H1 (cell line): ENCODE results near the gene MGAT5. TPM values are rescaled to one million over a fixed set of nuclear protein-coding genes. Genes with fewer than 3 reads are reported as not detected.

Experiments
- CTCF ChIA-PET: fragments of 300-600 bp; sonication (Branson Sonifier 250); formaldehyde crosslinking; loops from one replicate; lab custom pipeline; 2021; ENCODE audit not compliant: partially characterized antibody; lab: Charles Lee
- POLR2A ChIA-PET: fragments of 300-600 bp; sonication (Branson Sonifier 250); formaldehyde crosslinking; loops from one replicate; lab custom pipeline; 2021; ENCODE audit warnings: inconsistent platforms; ENCODE audit not compliant: partially characterized antibody; lab: Charles Lee
- DNase-seq, 2 experiments: peaks; one replicate each; pipeline versions ENCODE4 v3.0.0 to v3.0.0-alpha.2; 2010 to 2022; ENCODE audit warnings: low spot score in 2 of 2, low read depth in 1 of 2, mixed read lengths in 1 of 2
- FAIRE-seq: peaks from 2 replicates; lab custom pipeline; 2011; peaks lifted over from hg19 to GRCh38; lab: Jason Lieb, UNC
- H2AFZ ChIP-seq: 2 replicates; pipeline ENCODE4 v1.8.1; 2012; ENCODE audit warnings: low read length, inconsistent platforms
- H2AK5ac ChIP-seq: 2 replicates; pipeline ENCODE4 v1.6.1; 2013; ENCODE audit warnings: low read depth, low read length
- H2BK120ac ChIP-seq: replicated peaks from 2 replicates; pipeline ENCODE3; 2013; ENCODE audit warnings: low read depth, low read length, inconsistent platforms
- H2BK12ac ChIP-seq: 2 replicates; pipeline ENCODE4 v1.6.1; 2013; ENCODE audit warnings: low read depth, low read length
- H2BK15ac ChIP-seq: 2 replicates; pipeline ENCODE4 v1.6.1; 2013; ENCODE audit warnings: low read length
- H2BK20ac ChIP-seq: 2 replicates; pipeline ENCODE4 v1.6.1; 2013; ENCODE audit warnings: low read length
- H2BK5ac ChIP-seq: 2 replicates; pipeline ENCODE4 v1.6.1; 2013; ENCODE audit warnings: low read depth, low read length
- H3K14ac ChIP-seq: 2 replicates; pipeline ENCODE4 v1.6.1; 2013; ENCODE audit warnings: inconsistent platforms; ENCODE audit not compliant: insufficient read length
- H3K18ac ChIP-seq: 2 replicates; pipeline ENCODE4 v1.6.1; 2013; ENCODE audit warnings: low read length; ENCODE audit errors: extremely low read depth
- H3K23ac ChIP-seq: 2 replicates; pipeline ENCODE4 v1.6.1; 2013; ENCODE audit warnings: inconsistent platforms; ENCODE audit not compliant: insufficient read length
- H3K23me2 ChIP-seq: 2 replicates; pipeline ENCODE4 v1.6.1; 2013; ENCODE audit warnings: low read depth, low read length
- H3K27ac ChIP-seq: 2 replicates; pipeline ENCODE4 v1.6.1; 2011; ENCODE audit warnings: low read depth, low read length, inconsistent platforms
- H3K27me3 ChIP-seq, 4 experiments: replicated peaks in 1 of 4; 1 replicate in 1 of 4; 2 replicates in 3 of 4; pipeline versions ENCODE4 v1.6.1 to v1.8.1; 2011 to 2013; ENCODE audit warnings: low read length in 3 of 4, mild to moderate bottlenecking in 3 of 4, inconsistent platforms in 2 of 4, mixed read lengths in 2 of 4, moderate library complexity in 1 of 4; ENCODE audit not compliant: control insufficient read depth in 3 of 4, insufficient read depth in 3 of 4; ENCODE audit errors: extremely low read depth in 1 of 4
- H3K36me3 ChIP-seq, 4 experiments: 2 replicates each; pipeline versions ENCODE4 v1.6.1 to v1.8.1; 2011 to 2013; ENCODE audit warnings: mild to moderate bottlenecking in 4 of 4, low read length in 3 of 4, moderate library complexity in 2 of 4, control low read depth in 1 of 4, inconsistent platforms in 1 of 4; ENCODE audit not compliant: insufficient read depth in 4 of 4, control insufficient read depth in 2 of 4
- H3K4ac ChIP-seq: replicated peaks from 2 replicates; pipeline ENCODE3; 2013; ENCODE audit warnings: low read length, low read depth, mixed read lengths, inconsistent platforms; ENCODE audit not compliant: insufficient read length
- H3K4me1 ChIP-seq, 4 experiments: replicated peaks in 1 of 4; 1 replicate in 1 of 4; 2 replicates in 3 of 4; pipeline versions ENCODE4 v1.6.1 to v1.8.1; 2011 to 2013; ENCODE audit warnings: low read length in 3 of 4, inconsistent platforms in 2 of 4, mixed read lengths in 1 of 4; ENCODE audit not compliant: insufficient read depth in 4 of 4, control insufficient read depth in 3 of 4
- H3K4me2 ChIP-seq, 2 experiments: 2 replicates each; pipeline versions ENCODE4 v1.6.1 to v1.8.1; 2011 to 2013; ENCODE audit warnings: low read depth in 2 of 2, low read length in 2 of 2, control low read depth in 1 of 2, inconsistent platforms in 1 of 2, mild to moderate bottlenecking in 1 of 2; ENCODE audit not compliant: insufficient read depth in 1 of 2
- H3K4me3 ChIP-seq, 4 experiments: fragments of 200-600, 300-600 bp in 1 of 4; sonication (generic), shearing (Covaris generic), sonication (Bioruptor Twin) in 1 of 4; 2 replicates each; pipeline versions ENCODE4 v1.5.1 to v1.8.1; 2011 to 2016; ENCODE audit warnings: low read length in 4 of 4, low read depth in 3 of 4, control low read depth in 2 of 4, inconsistent platforms in 2 of 4, mild to moderate bottlenecking in 2 of 4, mixed read lengths in 1 of 4, moderate library complexity in 1 of 4; ENCODE audit not compliant: insufficient read depth in 2 of 4; ENCODE audit errors: extremely low read depth in 1 of 4
- H3K56ac ChIP-seq: replicated peaks from 2 replicates; pipeline ENCODE3; 2013; ENCODE audit warnings: low read depth, mild to moderate bottlenecking, mixed read lengths, low read length, inconsistent platforms; ENCODE audit not compliant: insufficient read length
- H3K79me1 ChIP-seq: 2 replicates; pipeline ENCODE4 v1.6.1; 2013; ENCODE audit warnings: low read depth, low read length, control low read depth
- H3K79me2 ChIP-seq, 2 experiments: 2 replicates each; pipeline versions ENCODE4 v1.6.1 to v1.8.1; 2012 to 2013; ENCODE audit warnings: low read length in 2 of 2, mild to moderate bottlenecking in 2 of 2, inconsistent platforms in 1 of 2; ENCODE audit not compliant: insufficient read depth in 2 of 2, control insufficient read depth in 1 of 2
- H3K9ac ChIP-seq, 4 experiments: replicated peaks in 1 of 4; 1 replicate in 1 of 4; 2 replicates in 3 of 4; pipeline versions ENCODE4 v1.6.1 to v1.8.1; 2011 to 2013; ENCODE audit warnings: low read depth in 3 of 4, low read length in 3 of 4, control low read depth in 2 of 4, mild to moderate bottlenecking in 2 of 4, moderate library complexity in 2 of 4, inconsistent platforms in 1 of 4; ENCODE audit errors: extremely low read depth in 1 of 4
- H3K9me3 ChIP-seq, 2 experiments: 2 replicates each; pipeline versions ENCODE4 v1.6.1 to v1.8.1; 2012 to 2013; ENCODE audit warnings: mild to moderate bottlenecking in 2 of 2, moderate library complexity in 2 of 2, control low read depth in 1 of 2, inconsistent platforms in 1 of 2, low read depth in 1 of 2, low read length in 1 of 2, mixed read lengths in 1 of 2; ENCODE audit not compliant: insufficient read depth in 2 of 2
- H4K20me1 ChIP-seq, 2 experiments: replicated peaks in 1 of 2; 2 replicates each; pipeline versions ENCODE3 to v1.8.1; 2011 to 2013; ENCODE audit warnings: inconsistent platforms in 2 of 2, low read length in 2 of 2, mild to moderate bottlenecking in 1 of 2; ENCODE audit not compliant: insufficient read depth in 2 of 2, control insufficient read depth in 1 of 2
- H4K5ac ChIP-seq: 2 replicates; pipeline ENCODE4 v1.6.1; 2013; ENCODE audit warnings: low read length, low read depth, mixed read lengths, inconsistent platforms; ENCODE audit not compliant: insufficient read length
- H4K8ac ChIP-seq: 2 replicates; pipeline ENCODE4 v1.8.0; 2013; ENCODE audit warnings: mild to moderate bottlenecking, moderate library complexity, low read length, inconsistent platforms; ENCODE audit not compliant: insufficient read depth; ENCODE audit errors: extremely low read depth
- H4K91ac ChIP-seq: replicated peaks from 2 replicates; pipeline ENCODE3; 2013; ENCODE audit warnings: low read length, mixed read lengths, inconsistent platforms; ENCODE audit not compliant: insufficient read length
- CBX8 ChIP-seq: fragments of 300-800, 300-1000 bp; sonication (generic); IDR thresholded peaks from 2 replicates; pipeline ENCODE4 v1.7.1; 2016; ENCODE audit warnings: low read depth, low read length, borderline replicate concordance
- CHD2 ChIP-seq: IDR thresholded peaks from 2 replicates; pipeline ENCODE4 v1.6.1; 2012; ENCODE audit warnings: low read length, improper control_type of control experiment
- CREB1 ChIP-seq: IDR thresholded peaks from 2 replicates; pipeline ENCODE4 v1.6.1; 2012; ENCODE audit warnings: inconsistent platforms
- E2F6 ChIP-seq: IDR thresholded peaks from 2 replicates; pipeline ENCODE4 v1.6.1; 2012; ENCODE audit warnings: inconsistent platforms
- EP300 ChIP-seq, 2 experiments: IDR thresholded peaks; 1 replicate in 1 of 2; 2 replicates in 1 of 2; pipeline ENCODE4 v1.6.1; 2011 to 2012; ENCODE audit warnings: low read depth in 2 of 2, low read length in 2 of 2, mild to moderate bottlenecking in 2 of 2, borderline replicate concordance in 1 of 2, inconsistent platforms in 1 of 2, moderate library complexity in 1 of 2
- EZH2 ChIP-seq: fragments of 200-600 bp; sonication (generic); IDR thresholded peaks from 2 replicates; pipeline ENCODE4 v1.7.1; 2012; ENCODE audit warnings: low read depth, mild to moderate bottlenecking, moderate library complexity, low read length, inconsistent platforms; ENCODE audit not compliant: severe bottlenecking
- MAFK ChIP-seq: IDR thresholded peaks from 2 replicates; pipeline ENCODE4 v1.6.1; 2012; ENCODE audit warnings: low read depth, mild to moderate bottlenecking, improper control_type of control experiment, low read length
- NRF1 ChIP-seq: IDR thresholded peaks from 2 replicates; pipeline ENCODE4 v1.6.1; 2011; ENCODE audit warnings: mild to moderate bottlenecking, low read depth, low read length, improper control_type of control experiment
- PHF8 ChIP-seq: fragments of 200-600 bp; sonication (generic); conservative IDR thresholded peaks from 2 replicates; pipeline ENCODE4 v1.7.1; 2012; ENCODE audit warnings: low read depth, mild to moderate bottlenecking, inconsistent platforms, low read length, moderate library complexity
- RXRA ChIP-seq: IDR thresholded peaks from 2 replicates; pipeline ENCODE4 v1.6.1; 2011; ENCODE audit warnings: low read depth, mild to moderate bottlenecking, low read length, moderate library complexity; ENCODE audit not compliant: insufficient read depth
- SIX5 ChIP-seq: IDR thresholded peaks from 2 replicates; pipeline ENCODE4 v1.6.1; 2011; ENCODE audit warnings: mild to moderate bottlenecking, low read depth, low read length
- SP2 ChIP-seq: IDR thresholded peaks from 2 replicates; pipeline ENCODE4 v1.6.1; 2012; ENCODE audit warnings: mild to moderate bottlenecking, low read length, inconsistent platforms
- SP4 ChIP-seq: IDR thresholded peaks from 2 replicates; pipeline ENCODE4 v1.6.1; 2012; ENCODE audit warnings: low read length, inconsistent platforms
- TAF1 ChIP-seq: IDR thresholded peaks from 2 replicates; pipeline ENCODE4 v1.6.1; 2011; ENCODE audit warnings: mild to moderate bottlenecking, low read depth, low read length
- YY1 ChIP-seq: IDR thresholded peaks from 2 replicates; pipeline ENCODE4 v1.6.1; 2011; ENCODE audit warnings: low read depth, mild to moderate bottlenecking, low read length
- WGBS, 2 experiments: shearing (Covaris generic) in 1 of 2; methylation state at CpG; one replicate each; pipeline versions ENCODE4 v1.1.6 to v1.1.7; 2013 to 2015; ENCODE audit warnings: low lambda C conversion rate in 2 of 2, mixed read lengths in 2 of 2, inconsistent platforms in 1 of 2, low coverage in 1 of 2, missing lambda C conversion rate in 1 of 2; ENCODE audit not compliant: insufficient replicate concordance in 2 of 2, insufficient coverage in 1 of 2, insufficient read length in 1 of 2; ENCODE audit errors: extremely low coverage in 1 of 2, missing lambda C conversion rate in 1 of 2; 5-methylcytosine and 5-hydroxymethylcytosine counted together
- polyA plus RNA-seq, 7 experiments: library from polyadenylated mRNA; depleted of rRNA in 3 of 7; stranded (reverse) in 5 of 7; unstranded in 2 of 7; fragments of >200 nt in 5 of 7; fragments of 200-250 nt in 2 of 7; gene quantifications; 1 replicate in 5 of 7; 2 replicates in 1 of 7; 4 replicates in 1 of 7; pipeline versions ENCODE4 v1.2.1 to v1.2.3, GENCODE V29; 2011 to 2013; ENCODE audit warnings: missing spikeins in 2 of 7, mixed read lengths in 2 of 7
- total RNA-seq: library from RNA; stranded (reverse); fragmentation: NEBNext Ultra II Directional; extraction: Animal tissue kit (Norgen Biotek cat#: 25700); gene quantifications from 2 replicates; pipeline ENCODE4 v1.2.1, GENCODE V29; 2021

The MGAT5 gene
- total and polyA plus RNA-seq, 2 of the 8 experiments (the other 6 are each of a cell fraction or from before 2014, with no cell fraction given), result 11.2 to 49.2 TPM

DNA sequence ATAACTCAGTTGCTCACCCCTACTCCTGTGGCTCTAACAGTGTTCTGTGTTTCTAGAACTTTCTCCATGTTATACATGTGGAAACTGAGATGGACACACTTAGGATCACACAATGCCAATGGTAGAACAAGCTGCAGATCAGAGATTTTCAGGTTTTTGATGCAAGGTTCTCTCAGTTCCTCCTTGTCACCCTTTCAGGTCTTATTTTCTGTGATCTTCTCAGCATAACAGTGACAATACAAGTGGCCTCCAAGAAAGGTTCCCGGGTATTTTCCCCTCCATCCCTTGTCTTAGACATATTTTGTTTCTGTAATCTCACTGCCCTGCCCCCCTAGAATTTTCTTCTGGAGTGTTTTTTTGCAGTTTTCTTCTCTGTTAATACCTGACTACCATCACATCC, 6.2 kb upstream of the MGAT5 start:
- Histone ChIP-seq H3K14ac (no peak overlapping the region), H3K4me2 (no peak overlapping the region), H3K4me1 (peaks cover 0 to 6% (median 0%) of the 10 kb centered on the region in 4 experiments; a peak in 1 of 7 replicates), H3K27ac (no peak overlapping the region), H3K27me3 (no peaks in the 10 kb centered on the region), H4K91ac (no peak overlapping the region), H3K79me2 (peaks cover 0 to 63% of the 10 kb centered on the region in 2 experiments; a peak in 2 of 4 replicates), H3K9me3 (no peaks in the 10 kb centered on the region), H3K9ac (no peak overlapping the region), H2AFZ (no peak overlapping the region), H3K18ac (no peak overlapping the region), H4K8ac (no peak overlapping the region), H3K23ac (no peak overlapping the region), H3K56ac (no peak overlapping the region), H3K4me3 (no peak overlapping the region), H4K20me1 (peaks cover 3 to 11% of the 10 kb centered on the region in 2 experiments), H2BK15ac (no peak overlapping the region), H2BK120ac (no peak overlapping the region), H3K79me1 (no peaks in the 10 kb centered on the region; the same call in 1 of the 2 replicates), H2AK5ac (no peak overlapping the region), H2BK20ac (no peak overlapping the region), H3K4ac (no peak overlapping the region), H3K23me2 (no peaks in the 10 kb centered on the region; the same call in 1 of the 2 replicates), H2BK12ac (no peak overlapping the region), H4K5ac (no peak overlapping the region), H3K36me3 (no peaks in the 10 kb centered on the region; a peak in 1 of 8 replicates), H2BK5ac (no peak overlapping the region)
- ChIA-PET POLR2A (no interaction called here), CTCF (no interaction called here)
- FAIRE-seq (no peak), DNase-seq (no peak)
- WGBS, 2 experiments, result 90% methylated on average over 1 of the region's 1 CpG; no CpG with 5 or more reads in 1 of the 2 experiments
- no peak for TF ChIP-seq MAFK
- TF ChIP-seq YY1, result no peak
- no peak for TF ChIP-seq CREB1
- no peak for TF ChIP-seq SIX5
- TF ChIP-seq CHD2, result no peak
- TF ChIP-seq TAF1, result no peak
- no peak for TF ChIP-seq SP2
- TF ChIP-seq PHF8, result no peak
- no peak for TF ChIP-seq CBX8
- TF ChIP-seq EZH2, result no peak
- TF ChIP-seq NRF1, result no peak
- TF ChIP-seq RXRA, result no peak
- TF ChIP-seq EP300 (IDR thresholded peaks at IDR 0.05; ENCODE audit: borderline replicate concordance in 1 of 2, low read depth in 2 of 2, low read length in 2 of 2), result no peak
- no peak for TF ChIP-seq SP4
- TF ChIP-seq E2F6, result no peak
